NCI-H2196 treated with DMSO at 0.1 percent for 48 hours (cell line): ENCODE measurements around the gene SIGLEC12.
A peak's percentile ranks its signal among the peaks of the same experiment; 100 is the strongest.
"Not testable (repeated sequence)": the region's sequence is repeated elsewhere in the genome, so short reads cannot be mapped to it uniquely, and the experiment has no call there.

Experiments used
- DNase-seq: peaks from one replicate; lab custom pipeline; 2025; ENCODE audit not compliant: unreplicated experiment; lab: John Stamatoyannopoulos, UW

The SIGLEC12 gene

DNA sequence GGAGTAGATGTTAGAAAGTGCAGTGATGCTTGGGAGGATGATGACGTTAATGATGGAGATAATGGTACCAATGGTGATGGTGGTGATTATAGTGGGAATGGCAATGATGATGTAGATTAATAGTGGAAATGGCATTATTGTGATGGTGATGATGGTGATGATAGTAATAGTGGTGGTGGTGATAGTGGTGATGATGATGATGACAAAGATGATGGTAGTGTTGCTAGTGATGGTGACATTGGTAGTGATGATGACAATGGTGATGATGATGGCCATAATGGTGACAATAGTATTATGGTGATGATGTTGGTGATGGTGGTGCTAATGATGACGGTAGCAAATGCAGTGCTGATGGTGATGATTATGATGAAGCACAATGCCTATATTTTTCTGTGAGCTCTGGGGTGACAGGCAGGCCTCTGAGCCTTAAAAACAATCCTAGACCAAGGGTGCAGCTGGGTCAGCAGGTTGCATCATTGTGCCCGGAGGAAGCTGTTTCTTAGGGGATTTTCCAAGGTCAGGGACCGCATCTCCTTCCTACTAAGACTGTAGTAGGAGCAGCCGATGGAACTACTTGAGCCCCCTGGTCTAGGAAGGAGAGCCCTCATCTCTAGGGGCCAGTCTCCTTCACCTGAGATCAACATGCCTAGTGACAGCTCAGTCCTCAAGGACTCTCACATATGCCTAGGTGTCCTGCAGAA lies 15.5 kb downstream of the SIGLEC12 start:
- no peak for DNase-seq

DNA sequence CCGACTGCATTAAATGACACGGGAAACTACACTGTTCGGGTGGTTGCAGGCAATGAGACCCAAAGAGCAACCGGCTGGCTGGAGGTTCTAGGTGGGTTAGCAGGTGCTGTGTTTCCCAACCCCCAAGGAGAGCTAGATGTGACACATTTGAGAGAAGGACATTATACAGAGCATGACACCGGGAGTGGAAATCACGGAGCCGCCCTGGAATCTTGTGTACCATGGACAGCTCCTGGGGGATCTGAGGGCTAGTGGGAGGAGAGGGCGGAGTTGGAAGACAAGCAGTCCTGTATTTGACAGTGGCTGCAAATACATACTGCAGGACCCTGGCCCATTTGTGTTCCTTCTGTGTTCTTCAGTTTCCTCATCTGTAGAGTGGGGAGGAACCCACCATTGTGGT lies 21.0 kb downstream of the SIGLEC12 start:
- DNase-seq, result no peak

- DNase-seq, result no peak
Measured at GRCh38 chr19:51479531-51480331, 21.9 kb downstream of the SIGLEC12 start.

DNA sequence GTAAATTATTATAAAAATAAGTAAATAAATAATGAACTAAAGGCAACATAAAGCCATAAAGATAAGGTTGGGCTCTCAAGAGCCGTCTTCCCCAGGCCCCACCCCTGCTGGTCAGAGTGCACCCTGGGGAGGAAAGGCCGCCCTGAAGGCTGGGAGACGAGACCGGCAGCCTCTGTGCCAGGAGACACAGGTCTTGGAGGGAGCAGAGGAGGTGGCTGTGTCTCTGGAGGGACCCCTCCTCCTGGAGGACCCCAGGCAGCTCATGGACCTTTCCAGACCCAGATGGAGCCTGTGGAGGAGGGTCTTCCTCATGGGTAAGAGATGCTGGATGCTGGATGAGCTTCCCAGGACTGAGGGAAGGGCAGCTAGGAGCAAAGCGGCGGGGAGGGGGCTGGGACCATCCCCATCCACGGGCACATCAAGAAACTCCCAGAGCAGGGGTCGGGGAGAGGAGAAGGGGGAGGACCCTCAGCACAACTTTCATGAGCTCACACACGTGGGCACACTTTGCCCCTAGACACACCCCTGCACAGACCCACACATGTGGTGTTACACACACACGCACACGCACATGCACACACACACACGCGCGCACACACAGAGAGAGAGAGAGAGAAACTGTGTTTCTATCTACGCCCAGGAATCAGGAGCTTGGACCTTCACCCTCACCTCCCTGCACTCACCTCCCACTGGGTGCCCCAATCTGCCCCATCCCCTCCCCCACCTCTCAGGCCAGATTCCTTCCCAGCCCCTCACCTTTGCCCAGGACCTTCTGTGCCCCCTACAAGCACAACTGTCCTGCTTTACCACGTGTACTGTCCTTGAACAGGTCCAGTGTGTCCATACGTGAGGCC lies 23.0 kb downstream of the SIGLEC12 start, which contains the start of gene CEACAM18:
Gene CEACAM18 (plus strand): TSS at position 159 of the 854 bp plus-strand sequence.
- no peak for DNase-seq

DNA sequence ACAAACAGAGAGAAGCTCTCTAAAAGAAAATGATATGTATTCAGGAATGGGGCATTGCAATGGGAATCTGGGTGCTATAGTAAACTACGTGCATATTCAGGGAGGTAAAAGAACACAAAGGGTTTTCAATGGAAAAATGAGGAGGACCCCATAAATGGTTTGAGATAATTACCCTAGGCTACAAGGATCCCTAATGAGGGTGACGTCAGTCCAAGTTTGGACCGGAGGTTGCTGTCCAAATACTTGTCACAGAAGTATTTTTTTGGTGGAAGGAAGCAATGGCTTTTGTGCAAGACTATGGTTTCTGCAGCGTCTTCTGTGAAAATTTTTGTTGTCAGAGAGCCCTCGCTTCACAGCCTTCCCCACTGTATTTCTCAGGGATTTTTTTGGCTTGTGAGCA lies 24.3 kb downstream of the SIGLEC12 start:
- no peak for DNase-seq

DNA sequence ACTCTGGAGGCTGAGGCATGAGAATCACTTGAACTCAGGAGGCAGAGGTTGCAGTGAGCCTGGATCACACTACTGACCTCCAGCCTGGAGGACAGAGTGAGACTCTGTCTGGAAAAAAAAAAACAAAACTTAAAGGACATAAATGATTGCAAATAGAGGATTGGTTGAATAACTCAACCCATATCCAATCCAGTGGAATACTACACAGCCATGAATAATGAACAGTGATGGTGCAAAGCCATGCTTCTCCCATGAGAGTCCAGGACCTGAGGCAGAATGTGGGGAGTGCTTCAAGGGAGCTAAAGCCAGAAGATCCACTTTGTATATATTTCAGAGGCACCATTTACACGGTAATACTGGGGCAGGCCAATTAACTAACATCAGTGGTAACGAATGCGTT lies 25.4 kb downstream of the SIGLEC12 start:
- no peak for DNase-seq

- peak; percentile 9 for DNase-seq
Measured at GRCh38 chr19:51473009-51473707, 28.4 kb downstream of the SIGLEC12 start.

- DNase-seq, result no peak
Measured at GRCh38 chr19:51472607-51473006, 29.0 kb downstream of the SIGLEC12 start.

DNA sequence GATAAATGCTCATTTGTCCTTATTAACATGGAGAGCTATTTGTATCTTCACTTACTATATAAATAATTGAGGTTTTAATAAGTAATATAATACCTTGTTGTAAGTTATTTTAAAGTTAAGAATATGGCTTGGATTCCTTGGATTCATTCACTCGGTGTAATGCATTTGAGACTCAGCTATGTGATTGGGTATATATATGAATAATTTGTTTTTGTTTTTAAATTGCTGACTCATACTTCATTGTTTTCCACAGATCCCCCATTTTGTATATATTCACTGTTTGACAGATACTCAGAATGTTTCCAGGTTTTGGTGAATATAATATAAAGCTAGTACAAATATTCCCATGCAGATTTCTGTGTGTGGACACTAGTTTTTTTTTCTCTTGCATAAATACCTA lies 30.1 kb downstream of the SIGLEC12 start:
- DNase-seq, result no peak

GRCh38 chr19:51470966-51471365 lies 30.6 kb downstream of the SIGLEC12 start:
- DNase-seq, result no peak

DNA sequence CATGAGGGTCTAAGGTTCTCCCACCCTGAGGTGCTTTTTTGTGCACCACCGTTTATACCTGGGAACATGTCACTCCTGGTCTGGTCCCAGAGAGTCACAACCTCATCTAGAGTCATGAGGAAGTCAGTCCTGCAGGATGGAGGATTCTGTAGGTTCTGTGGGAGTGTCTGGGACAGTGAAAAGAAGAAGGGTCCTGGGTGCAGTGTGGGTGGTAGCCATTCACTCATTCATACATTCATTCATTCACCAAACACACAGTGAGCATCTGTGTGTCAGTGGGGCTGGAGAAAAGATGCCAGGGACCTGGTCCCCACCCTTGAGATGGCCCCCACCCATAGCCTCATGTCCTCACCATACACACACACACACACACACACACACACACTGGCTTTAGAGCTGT lies 32.0 kb downstream of the SIGLEC12 start:
- DNase-seq, result no peak

DNA sequence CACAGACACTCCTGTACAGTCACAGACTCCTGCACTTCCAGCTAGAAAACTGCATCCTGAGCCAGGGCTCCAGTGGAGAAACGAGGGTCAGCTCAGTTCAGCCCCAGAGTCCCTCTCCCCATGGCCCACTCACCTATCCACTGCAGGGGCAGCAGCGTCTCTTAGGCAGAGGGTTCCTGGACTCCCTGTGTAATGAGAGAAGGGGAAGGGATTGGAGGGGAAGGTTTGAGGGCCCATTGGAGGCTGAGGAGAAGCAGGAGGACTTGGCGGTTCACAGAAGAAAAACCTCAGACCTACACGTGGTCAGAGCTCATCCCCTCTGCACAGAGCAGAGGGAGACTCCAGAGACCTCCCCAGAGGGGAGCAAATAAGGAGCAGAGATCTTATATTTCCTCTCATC lies 32.4 kb downstream of the SIGLEC12 start:
- no peak for DNase-seq

DNA sequence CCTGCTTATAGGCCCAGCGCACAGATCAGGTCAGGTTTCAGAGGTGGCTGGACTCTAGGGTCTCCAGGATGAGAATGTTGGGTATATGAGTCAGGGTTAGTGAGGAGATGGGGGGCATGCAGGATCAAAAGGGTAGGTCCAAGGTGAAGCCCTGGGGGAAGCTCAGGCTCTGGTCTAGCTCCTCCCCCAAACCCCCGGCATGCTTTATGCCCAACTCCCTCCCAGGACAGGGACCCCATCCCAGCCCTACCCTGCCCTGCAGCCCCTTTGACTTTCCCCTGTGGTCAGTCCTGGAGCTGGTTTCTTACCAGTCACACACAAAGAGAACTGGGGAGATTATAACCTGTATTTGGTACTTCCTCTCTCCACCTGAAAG lies 33.1 kb downstream of the SIGLEC12 start:
- DNase-seq, result no peak

DNA sequence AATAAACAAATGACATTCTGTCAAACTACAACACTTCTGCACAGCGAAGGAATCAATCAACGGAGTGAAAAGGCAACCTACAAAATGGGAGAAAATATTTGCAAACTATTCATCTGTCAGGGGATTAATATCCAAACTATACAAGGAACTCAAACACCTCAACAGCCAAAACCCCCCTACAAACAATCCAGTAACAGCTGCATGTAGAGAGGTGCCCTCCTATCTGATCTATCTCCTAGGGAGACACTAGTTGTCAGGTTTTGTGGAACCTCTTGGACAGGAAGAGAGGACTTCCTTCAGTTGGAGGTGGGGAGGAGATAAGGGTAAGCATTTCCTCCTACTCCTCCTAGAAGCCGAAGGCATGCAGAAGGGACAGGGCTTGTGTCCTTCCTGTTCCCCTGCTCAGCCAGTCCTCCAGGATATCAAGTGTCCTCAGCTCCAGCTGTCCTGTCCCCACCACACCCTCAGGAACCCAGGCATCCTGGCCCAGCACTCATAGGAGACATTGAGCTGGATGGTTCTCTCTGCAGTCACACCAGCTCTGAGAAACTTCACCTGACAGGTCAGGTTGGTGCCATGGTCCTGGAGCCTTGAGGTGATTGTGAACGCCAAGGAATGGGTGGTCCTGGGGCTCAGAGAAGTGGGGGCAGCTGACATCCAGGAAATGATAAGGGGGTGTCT lies 33.6 kb downstream of the SIGLEC12 start:
- DNase-seq, result no peak

- DNase-seq, result no peak
Measured at GRCh38 chr19:51466723-51467122, 34.9 kb downstream of the SIGLEC12 start.

DNA sequence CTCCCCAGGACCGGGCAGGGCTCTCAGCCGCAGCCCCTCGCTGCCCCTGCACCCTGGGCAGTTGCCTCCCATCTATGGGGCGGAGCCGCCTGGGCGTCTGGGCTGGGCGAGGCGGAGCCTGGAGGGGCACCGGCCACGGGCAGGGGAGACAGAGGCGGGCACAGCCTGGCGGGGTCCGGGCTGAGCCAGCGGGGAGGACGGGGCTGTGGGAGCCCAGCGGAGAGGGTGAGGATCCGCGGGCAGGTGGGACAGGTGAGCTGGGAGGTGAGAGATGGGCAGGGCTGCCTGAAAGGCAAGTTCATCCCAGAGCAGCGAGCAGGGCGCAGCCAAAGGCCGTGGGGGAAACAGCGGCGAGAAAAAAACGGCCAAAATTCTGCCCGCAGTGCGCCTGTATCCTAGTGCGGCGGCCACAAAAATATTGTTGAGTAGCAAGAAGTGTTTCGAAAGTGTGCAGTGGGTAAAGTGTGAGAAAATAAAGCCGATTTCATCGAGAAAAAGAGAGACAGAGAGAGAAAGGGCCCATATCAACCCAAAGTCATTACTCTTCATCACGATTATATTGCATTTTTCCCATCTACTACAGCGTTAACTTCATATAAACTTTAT lies 37.5 kb downstream of the SIGLEC12 start:
- DNase-seq, result not testable (repeated sequence)

GRCh38 chr19:51462681-51463080 lies 38.9 kb downstream of the SIGLEC12 start:
- no peak for DNase-seq

DNA sequence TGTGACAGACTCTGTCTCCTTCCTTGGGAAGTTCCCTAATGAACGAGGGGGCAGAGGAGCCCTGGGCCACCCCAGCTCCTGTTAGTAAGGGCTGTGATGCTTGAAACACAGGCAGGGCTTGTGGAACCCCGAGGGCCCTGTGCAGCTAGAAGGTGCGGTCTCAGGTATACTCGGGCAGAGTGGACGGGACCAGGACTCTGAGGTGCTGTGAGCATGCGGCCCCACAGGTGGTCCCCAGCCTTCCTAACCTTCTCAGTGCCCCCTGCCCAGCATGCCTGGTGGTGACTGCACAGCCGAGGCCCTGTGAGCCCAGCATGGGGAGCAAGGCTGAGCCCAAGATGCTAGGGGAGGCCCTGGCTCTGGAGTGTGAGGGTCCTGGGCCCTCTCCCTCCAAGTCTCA lies 39.3 kb downstream of the SIGLEC12 start:
- no peak for DNase-seq

- DNase-seq, result no peak
Measured at GRCh38 chr19:51461723-51462161, 39.9 kb downstream of the SIGLEC12 start.
